ENCODE measurements around the gene MAN1C1. TPM values are rescaled to one million over a fixed set of nuclear protein-coding genes. Genes with fewer than 3 reads are reported as not detected.

MAN1C1 gene
- total RNA-seq, 1 donor from 2014 or later, result 9.1 TPM

- no peak overlapping the region for H3K27ac Mint-ChIP-seq
These were observed 37.0 kb downstream of the MAN1C1 start for GRCh38 chr1:25653558-25653957.

DNA sequence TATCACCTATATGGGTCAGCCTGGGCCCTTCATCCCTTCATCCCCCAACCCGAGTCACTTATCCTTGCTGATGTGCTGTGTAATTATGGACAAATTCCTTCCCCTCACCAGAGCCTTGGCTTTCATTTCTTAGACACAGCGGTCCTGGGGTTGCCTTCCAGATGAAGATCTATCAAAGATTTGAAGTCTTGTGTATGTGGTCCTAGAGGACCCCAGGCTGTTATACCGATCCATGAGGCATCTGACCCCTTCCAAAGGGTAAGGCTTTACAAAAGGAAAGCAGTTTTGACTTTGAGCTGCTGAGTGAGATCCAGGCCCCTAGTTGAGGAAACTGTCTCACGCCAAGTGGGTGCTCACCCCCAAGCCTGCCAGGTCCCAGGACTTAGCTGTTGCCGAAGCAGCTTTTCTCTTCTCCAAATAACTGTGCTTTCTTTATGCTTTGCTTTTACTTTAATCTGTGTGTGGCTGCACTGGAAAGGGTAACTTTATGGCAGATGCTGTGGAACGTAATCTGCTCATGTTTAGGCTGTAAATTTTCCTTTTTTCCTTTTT lies 37.6 kb downstream of the MAN1C1 start:
- peak; percentile 4 for DNase-seq (ENCODE audit: extremely low spot score, unreplicated experiment)
- H3K4me1 Mint-ChIP-seq (ENCODE audit: unreplicated experiment), result peaks cover 27% of the 10 kb centered on the region

More at GRCh38 chr1:25653558-25653957, 37.0 kb downstream of the MAN1C1 start:
- peak; percentile 42 for DNase-seq (ENCODE audit: extremely low spot score, unreplicated experiment)
- peaks cover 27% of the 10 kb centered on the region for H3K4me1 Mint-ChIP-seq (ENCODE audit: unreplicated experiment)
- H3K36me3 Mint-ChIP-seq, result no peaks in the 10 kb centered on the region
- H3K9me3 Mint-ChIP-seq, result no peaks in the 10 kb centered on the region
- no peaks in the 10 kb centered on the region for H3K27me3 Mint-ChIP-seq
- TF ChIP-seq CTCF (conservative IDR thresholded peaks at IDR 0.05), result no peak
- H3K4me3 Mint-ChIP-seq, result no peak overlapping the region

GRCh38 chr1:25657121-25657882 lies 40.7 kb downstream of the MAN1C1 start:
- no peak for TF ChIP-seq CTCF (conservative IDR thresholded peaks at IDR 0.05)
- no peaks in the 10 kb centered on the region for H3K9me3 Mint-ChIP-seq
- no peaks in the 10 kb centered on the region for H3K36me3 Mint-ChIP-seq
- no peak overlapping the region for H3K4me3 Mint-ChIP-seq
- H3K27me3 Mint-ChIP-seq, result no peaks in the 10 kb centered on the region
- no peak overlapping the region for H3K27ac Mint-ChIP-seq
- peak; percentile 53 for DNase-seq (ENCODE audit: extremely low spot score, unreplicated experiment)
- peaks cover 34% of the 10 kb centered on the region for H3K4me1 Mint-ChIP-seq (ENCODE audit: unreplicated experiment)

More for the DNA sequence above, 37.6 kb downstream of the MAN1C1 start:
- TF ChIP-seq CTCF (conservative IDR thresholded peaks at IDR 0.05), result no peak
- Mint-ChIP-seq H3K27ac (no peak overlapping the region), H3K27me3 (no peaks in the 10 kb centered on the region), H3K36me3 (no peaks in the 10 kb centered on the region), H3K9me3 (no peaks in the 10 kb centered on the region), H3K4me3 (no peak overlapping the region)

- H3K4me3 Mint-ChIP-seq, result no peak overlapping the region
- peaks cover 35% of the 10 kb centered on the region for H3K4me1 Mint-ChIP-seq (ENCODE audit: unreplicated experiment)
- no peak overlapping the region for H3K27ac Mint-ChIP-seq
- TF ChIP-seq CTCF (conservative IDR thresholded peaks at IDR 0.05), result no peak
- H3K27me3 Mint-ChIP-seq, result no peaks in the 10 kb centered on the region
- peak; percentile 49 for DNase-seq (ENCODE audit: extremely low spot score, unreplicated experiment)
- no peaks in the 10 kb centered on the region for H3K36me3 Mint-ChIP-seq
- no peaks in the 10 kb centered on the region for H3K9me3 Mint-ChIP-seq
These were observed 41.5 kb downstream of the MAN1C1 start for GRCh38 chr1:25657883-25658760.

DNA sequence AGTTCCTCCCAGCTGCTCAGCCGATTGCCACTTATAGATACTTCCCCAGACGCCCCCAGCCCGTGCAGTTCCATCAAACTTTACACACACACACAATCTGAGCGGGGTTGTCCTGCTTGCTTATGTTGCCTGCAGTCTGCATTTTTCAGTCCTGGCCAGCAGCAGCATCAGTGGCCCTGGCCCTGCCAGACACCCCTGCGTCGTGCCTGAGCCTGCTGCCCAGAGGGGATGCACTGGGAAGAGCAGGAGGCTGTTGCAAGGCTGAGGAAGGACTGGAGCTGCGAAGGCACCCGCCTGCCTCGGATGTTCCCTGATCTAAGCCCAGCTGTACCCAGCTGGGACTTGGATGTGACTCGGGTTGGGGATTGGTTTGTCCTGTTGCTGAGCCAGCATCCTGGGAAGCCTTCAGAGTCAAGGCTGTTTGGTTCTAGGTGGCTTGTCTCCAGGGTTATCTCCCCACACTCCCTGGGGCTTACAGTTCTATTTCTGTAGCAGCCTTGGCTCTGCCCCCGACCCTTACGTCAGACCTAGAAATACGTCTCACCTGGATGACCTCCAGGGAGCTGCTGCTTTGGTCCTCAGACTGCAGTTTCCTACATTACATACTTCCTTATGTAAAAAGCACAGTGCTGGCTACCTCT lies 42.3 kb downstream of the MAN1C1 start:
- no peak for TF ChIP-seq CTCF (conservative IDR thresholded peaks at IDR 0.05)
- DNase-seq (ENCODE audit: extremely low spot score, unreplicated experiment), result peak; percentile 32
- no peaks in the 10 kb centered on the region for H3K9me3 Mint-ChIP-seq
- no peaks in the 10 kb centered on the region for H3K36me3 Mint-ChIP-seq
- H3K27ac Mint-ChIP-seq, result no peak overlapping the region
- H3K4me1 Mint-ChIP-seq (ENCODE audit: unreplicated experiment), result peaks cover 28% of the 10 kb centered on the region
- H3K27me3 Mint-ChIP-seq, result no peaks in the 10 kb centered on the region
- H3K4me3 Mint-ChIP-seq, result no peak overlapping the region

Measured in type B pancreatic cell (in vitro differentiated cells).